ENCODE results near the gene ZMYND19. TPM values are rescaled to one million over a fixed set of nuclear protein-coding genes. Genes with fewer than 3 reads are reported as not detected.

The ZMYND19 gene
- total and polyA plus RNA-seq, 2 of the 4 experiments (the other 2 are of a cell fraction), result 14.3 to 21.4 TPM

- H3K9me3 ChIP-seq (ENCODE audit: control insufficient read depth, insufficient read depth, low read length), result no peaks in the 10 kb centered on the region
- DNase-seq, result no peak
- WGBS, 2 experiments (ENCODE audit: extremely low coverage in 2 of 2, insufficient read length in 1 of 2), result 0% methylated on average over 1 of the region's 3 CpGs; no CpG with 5 or more reads in 1 of the 2 experiments
- no peak overlapping the region for H3K14ac ChIP-seq (replicated peaks; ENCODE audit: low read depth, low read length)
- H3K23ac ChIP-seq (ENCODE audit: low read depth, low read length), result no peak overlapping the region
- ChIA-PET POLR2A (ENCODE audit: unreplicated experiment) (no interaction called here), CTCF (no interaction called here)
- no peak for TF ChIP-seq CHD1 (IDR thresholded peaks at IDR 0.05; ENCODE audit: low read depth, low read length)
- TF ChIP-seq ELK1 (IDR thresholded peaks at IDR 0.05; ENCODE audit: borderline replicate concordance, low read depth, low read length), result no peak
- TF ChIP-seq NFE2L2 (IDR thresholded peaks at IDR 0.05; ENCODE audit: low read depth, low read length), result no peak
- TF ChIP-seq BHLHE40 (IDR thresholded peaks at IDR 0.05; ENCODE audit: low read depth, low read length), result no peak
- TF ChIP-seq FOS (IDR thresholded peaks at IDR 0.05; ENCODE audit: low read depth, low read length), result no peak
- no peak for TF ChIP-seq RCOR1 (IDR thresholded peaks at IDR 0.05; ENCODE audit: insufficient replicate concordance, low read length)
- in situ Hi-C loops (cut with MboI; ENCODE audit: low sequenced_read_pairs) (no loop called here), intact Hi-C loops (cut with micrococcal nuclease) (no loop called here), dilution Hi-C loops (cut with HindIII; ENCODE audit: low sequenced_read_pairs, unreplicated experiment) (no loop called here)
- no peak overlapping the region for H3K4me2 ChIP-seq (ENCODE audit: low read depth, low read length)
- H4K91ac ChIP-seq (ENCODE audit: insufficient read depth, low read depth, low read length), result no peak overlapping the region
- no peak overlapping the region for H3K18ac ChIP-seq (ENCODE audit: low read depth, low read length)
- no peak overlapping the region for H3K4ac ChIP-seq (ENCODE audit: low read depth, low read length)
- no peak overlapping the region for H3K4me3 ChIP-seq (ENCODE audit: insufficient read depth, low read depth, low read length)
- no peak overlapping the region for H2BK120ac ChIP-seq (ENCODE audit: low read depth, low read length)
- H4K20me1 ChIP-seq (ENCODE audit: insufficient read depth, low read length), result peaks cover 10% of the 10 kb centered on the region; the same call in 1 of the 2 replicates
- no peak overlapping the region for H3K56ac ChIP-seq (ENCODE audit: extremely low read depth, insufficient read depth, low read length)
- BruUV-seq (replicated peaks), result no TSS peak
- H3K79me1 ChIP-seq (ENCODE audit: low read depth in 1 of 2, low read length in 2 of 2), result peaks cover 0 to 16% of the 10 kb centered on the region in 2 experiments; a peak in 2 of 4 replicates
- no peak overlapping the region for H3K9ac ChIP-seq (ENCODE audit: low read depth, low read length)
- ATAC-seq (ENCODE audit: low read depth), result no peak
- H4K5ac ChIP-seq (ENCODE audit: low read depth, low read length), result no peak overlapping the region
- peaks cover 3% of the 10 kb centered on the region; the same call in 1 of the 2 replicates for H3K9me1 ChIP-seq (ENCODE audit: insufficient read depth, low read length)
- peaks cover 15% of the 10 kb centered on the region for H3K4me1 ChIP-seq (ENCODE audit: control insufficient read depth, insufficient read depth, low read length)
- no peak overlapping the region for H3K27ac ChIP-seq (ENCODE audit: insufficient read depth, low read length)
- H2AFZ ChIP-seq (replicated peaks; ENCODE audit: low read length, poor library complexity), result no peak overlapping the region
- peaks cover 5% of the 10 kb centered on the region; the same call in 1 of the 2 replicates for H3K27me3 ChIP-seq (ENCODE audit: control insufficient read depth, insufficient read depth, low read length)
- no peaks in the 10 kb centered on the region for H3K36me3 ChIP-seq (ENCODE audit: control insufficient read depth, insufficient read depth, low read length)
- H2BK15ac ChIP-seq (ENCODE audit: low read depth, low read length), result no peak overlapping the region
- H4K8ac ChIP-seq (ENCODE audit: low read depth in 2 of 2, low read length in 2 of 2), result no peak overlapping the region
- no peak overlapping the region for H2BK5ac ChIP-seq (ENCODE audit: low read depth, low read length, poor library complexity, severe bottlenecking)
- H2AK5ac ChIP-seq (ENCODE audit: low read depth, low read length), result no peak overlapping the region
- no peak overlapping the region for H2BK20ac ChIP-seq (ENCODE audit: low read depth, low read length)
- H2AK9ac ChIP-seq (replicated peaks; ENCODE audit: low read depth, low read length, poor library complexity), result no peak overlapping the region
Observed at GRCh38 chr9:137602661-137603060, 12.3 kb upstream of the ZMYND19 start.
